NB4 (cell line): ENCODE data around the gene ITGA11.

ENCODE experiments used
- CTCF ChIP-seq: IDR thresholded peaks from one replicate; pipeline ENCODE4 v1.5.1; 2012; ENCODE audit warnings: low read depth, low read length
- MAX ChIP-seq: IDR thresholded peaks from 2 replicates; pipeline ENCODE4 v1.6.1; 2011; ENCODE audit warnings: low read depth, low read length
- POLR2A ChIP-seq: IDR thresholded peaks from 2 replicates; pipeline ENCODE4 v1.6.1; 2011; ENCODE audit warnings: mild to moderate bottlenecking; ENCODE audit not compliant: insufficient read length; ENCODE audit errors: extremely low read depth

DNA sequence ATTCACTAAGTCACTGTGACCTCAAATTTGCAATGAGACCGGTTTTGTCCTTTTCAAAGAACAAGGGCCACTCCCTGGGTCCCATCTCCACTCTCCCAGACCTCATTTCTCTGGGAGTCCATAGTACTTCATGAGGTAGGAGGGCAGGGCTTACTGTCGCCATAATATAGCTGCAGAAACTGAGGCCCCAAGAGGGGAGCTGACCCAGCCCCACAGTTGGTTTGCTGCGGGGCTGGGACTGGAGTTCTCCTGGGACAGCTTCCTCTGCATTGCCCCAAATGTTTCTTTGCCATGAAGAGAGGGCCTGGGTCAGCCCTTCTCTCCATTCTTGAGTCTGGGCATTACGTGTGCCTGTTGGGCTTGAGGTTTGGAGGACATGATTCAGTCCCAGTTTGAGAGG is 60.1 kb downstream of the ITGA11 start:
- TF ChIP-seq MAX (no peak), CTCF (no peak), POLR2A (no peak)
